ENCODE measurements around the gene P3H2.

P3H2 gene

GRCh38 chr3:190120269-190121060, at the start of gene P3H2 (continued):
- TF ChIP-seq ZNF18 (tag by site-specific recombination; IDR thresholded peaks at IDR 0.05) (no peak), ZIC2 (tag by site-specific recombination; IDR thresholded peaks at IDR 0.05) (peak; percentile 64), ZNF362 (tag by site-specific recombination; IDR thresholded peaks at IDR 0.05) (no peak), ZBTB44 (tag by site-specific recombination; IDR thresholded peaks at IDR 0.05) (no peak), ZXDB (tag by site-specific recombination; IDR thresholded peaks at IDR 0.05) (peak; percentile 66), ZNF677 (tag by site-specific recombination; IDR thresholded peaks at IDR 0.05) (peak; percentile 48; the same call in 1 of the 2 replicates), ZNF843 (tag by site-specific recombination; IDR thresholded peaks at IDR 0.05) (peak; percentile 14; the same call in 1 of the 2 replicates), ZNF501 (tag by site-specific recombination; IDR thresholded peaks at IDR 0.05) (peak; percentile 71; the same call in 1 of the 2 replicates), ZNF561 (tag by site-specific recombination; IDR thresholded peaks at IDR 0.05; ENCODE audit: borderline replicate concordance) (0 out of 2 replicates have a peak, but pooled peaks have one; percentile 48), ZBTB48 (tag by site-specific recombination; IDR thresholded peaks at IDR 0.05) (no peak), TRIM28 (IDR thresholded peaks at IDR 0.05; ENCODE audit: borderline replicate concordance, low read length) (0 out of 2 replicates have a peak, but pooled peaks have one; percentile 11), ZFHX2 (tag by site-specific recombination; conservative IDR thresholded peaks at IDR 0.05) (peak; percentile 79), ZBTB10 (tag by site-specific recombination; IDR thresholded peaks at IDR 0.05) (0 out of 2 replicates have a peak, but pooled peaks have one; percentile 31), ZNF777 (tag by site-specific recombination; IDR thresholded peaks at IDR 0.05; ENCODE audit: borderline replicate concordance) (peak; percentile 45; the same call in 1 of the 2 replicates), ZNF837 (tag by site-specific recombination; IDR thresholded peaks at IDR 0.05) (no peak), WT1 (tag by site-specific recombination; IDR thresholded peaks at IDR 0.05) (no peak), ZNF211 (tag by site-specific recombination; IDR thresholded peaks at IDR 0.05; ENCODE audit: low read depth) (no peak), ZFP69B (tag by site-specific recombination; IDR thresholded peaks at IDR 0.05) (0 out of 2 replicates have a peak, but pooled peaks have one; percentile 14), KLF8 (tag by site-specific recombination; IDR thresholded peaks at IDR 0.05) (no peak)
- TF ChIP-seq, protein P1, sequence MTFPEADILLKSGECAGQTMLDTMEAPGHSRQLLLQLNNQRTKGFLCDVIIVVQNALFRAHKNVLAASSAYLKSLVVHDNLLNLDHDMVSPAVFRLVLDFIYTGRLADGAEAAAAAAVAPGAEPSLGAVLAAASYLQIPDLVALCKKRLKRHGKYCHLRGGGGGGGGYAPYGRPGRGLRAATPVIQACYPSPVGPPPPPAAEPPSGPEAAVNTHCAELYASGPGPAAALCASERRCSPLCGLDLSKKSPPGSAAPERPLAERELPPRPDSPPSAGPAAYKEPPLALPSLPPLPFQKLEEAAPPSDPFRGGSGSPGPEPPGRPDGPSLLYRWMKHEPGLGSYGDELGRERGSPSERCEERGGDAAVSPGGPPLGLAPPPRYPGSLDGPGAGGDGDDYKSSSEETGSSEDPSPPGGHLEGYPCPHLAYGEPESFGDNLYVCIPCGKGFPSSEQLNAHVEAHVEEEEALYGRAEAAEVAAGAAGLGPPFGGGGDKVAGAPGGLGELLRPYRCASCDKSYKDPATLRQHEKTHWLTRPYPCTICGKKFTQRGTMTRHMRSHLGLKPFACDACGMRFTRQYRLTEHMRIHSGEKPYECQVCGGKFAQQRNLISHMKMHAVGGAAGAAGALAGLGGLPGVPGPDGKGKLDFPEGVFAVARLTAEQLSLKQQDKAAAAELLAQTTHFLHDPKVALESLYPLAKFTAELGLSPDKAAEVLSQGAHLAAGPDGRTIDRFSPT (tag by site-specific recombination; IDR thresholded peaks at IDR 0.05), result peak; percentile 41; the same call in 1 of the 2 replicates
- TF ChIP-seq, protein P2, sequence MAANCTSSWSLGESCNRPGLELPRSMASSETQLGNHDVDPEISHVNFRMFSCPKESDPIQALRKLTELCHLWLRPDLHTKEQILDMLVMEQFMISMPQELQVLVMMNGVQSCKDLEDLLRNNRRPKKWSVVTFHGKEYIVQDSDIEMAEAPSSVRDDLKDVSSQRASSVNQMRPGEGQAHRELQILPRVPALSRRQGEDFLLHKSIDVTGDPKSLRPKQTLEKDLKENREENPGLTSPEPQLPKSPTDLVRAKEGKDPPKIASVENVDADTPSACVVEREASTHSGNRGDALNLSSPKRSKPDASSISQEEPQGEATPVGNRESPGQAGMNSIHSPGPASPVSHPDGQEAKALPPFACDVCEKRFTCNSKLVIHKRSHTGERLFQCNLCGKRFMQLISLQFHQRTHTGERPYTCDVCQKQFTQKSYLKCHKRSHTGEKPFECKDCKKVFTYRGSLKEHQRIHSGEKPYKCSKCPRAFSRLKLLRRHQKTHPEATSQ (tag by site-specific recombination; IDR thresholded peaks at IDR 0.05), result 0 out of 2 replicates have a peak, but pooled peaks have one; percentile 31
- TF ChIP-seq, protein P3, sequence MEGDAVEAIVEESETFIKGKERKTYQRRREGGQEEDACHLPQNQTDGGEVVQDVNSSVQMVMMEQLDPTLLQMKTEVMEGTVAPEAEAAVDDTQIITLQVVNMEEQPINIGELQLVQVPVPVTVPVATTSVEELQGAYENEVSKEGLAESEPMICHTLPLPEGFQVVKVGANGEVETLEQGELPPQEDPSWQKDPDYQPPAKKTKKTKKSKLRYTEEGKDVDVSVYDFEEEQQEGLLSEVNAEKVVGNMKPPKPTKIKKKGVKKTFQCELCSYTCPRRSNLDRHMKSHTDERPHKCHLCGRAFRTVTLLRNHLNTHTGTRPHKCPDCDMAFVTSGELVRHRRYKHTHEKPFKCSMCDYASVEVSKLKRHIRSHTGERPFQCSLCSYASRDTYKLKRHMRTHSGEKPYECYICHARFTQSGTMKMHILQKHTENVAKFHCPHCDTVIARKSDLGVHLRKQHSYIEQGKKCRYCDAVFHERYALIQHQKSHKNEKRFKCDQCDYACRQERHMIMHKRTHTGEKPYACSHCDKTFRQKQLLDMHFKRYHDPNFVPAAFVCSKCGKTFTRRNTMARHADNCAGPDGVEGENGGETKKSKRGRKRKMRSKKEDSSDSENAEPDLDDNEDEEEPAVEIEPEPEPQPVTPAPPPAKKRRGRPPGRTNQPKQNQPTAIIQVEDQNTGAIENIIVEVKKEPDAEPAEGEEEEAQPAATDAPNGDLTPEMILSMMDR (tag by site-specific recombination; IDR thresholded peaks at IDR 0.05), result peak; percentile 82
- TF ChIP-seq, protein P4, sequence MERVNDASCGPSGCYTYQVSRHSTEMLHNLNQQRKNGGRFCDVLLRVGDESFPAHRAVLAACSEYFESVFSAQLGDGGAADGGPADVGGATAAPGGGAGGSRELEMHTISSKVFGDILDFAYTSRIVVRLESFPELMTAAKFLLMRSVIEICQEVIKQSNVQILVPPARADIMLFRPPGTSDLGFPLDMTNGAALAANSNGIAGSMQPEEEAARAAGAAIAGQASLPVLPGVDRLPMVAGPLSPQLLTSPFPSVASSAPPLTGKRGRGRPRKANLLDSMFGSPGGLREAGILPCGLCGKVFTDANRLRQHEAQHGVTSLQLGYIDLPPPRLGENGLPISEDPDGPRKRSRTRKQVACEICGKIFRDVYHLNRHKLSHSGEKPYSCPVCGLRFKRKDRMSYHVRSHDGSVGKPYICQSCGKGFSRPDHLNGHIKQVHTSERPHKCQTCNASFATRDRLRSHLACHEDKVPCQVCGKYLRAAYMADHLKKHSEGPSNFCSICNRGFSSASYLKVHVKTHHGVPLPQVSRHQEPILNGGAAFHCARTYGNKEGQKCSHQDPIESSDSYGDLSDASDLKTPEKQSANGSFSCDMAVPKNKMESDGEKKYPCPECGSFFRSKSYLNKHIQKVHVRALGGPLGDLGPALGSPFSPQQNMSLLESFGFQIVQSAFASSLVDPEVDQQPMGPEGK (tag by site-specific recombination; IDR thresholded peaks at IDR 0.05), result peak; percentile 38
